ENCODE measurements around the gene PLEKHG3.

The PLEKHG3 gene

GRCh38 chr14:64766430-64767151, 62.4 kb downstream of the PLEKHG3 start:
- DNase-seq = no peak

GRCh38 chr14:64767215-64767964, 63.2 kb downstream of the PLEKHG3 start:
- DNase-seq = no peak

- DNase-seq = no peak
Measured at GRCh38 chr14:64768401-64769095, 64.3 kb downstream of the PLEKHG3 start.

- DNase-seq = no peak
Measured at GRCh38 chr14:64769096-64770020, 65.1 kb downstream of the PLEKHG3 start.

- DNase-seq = no peak
Measured at GRCh38 chr14:64770751-64771150, 66.5 kb downstream of the PLEKHG3 start.

GRCh38 chr14:64771161-64771560, 66.9 kb downstream of the PLEKHG3 start:
- DNase-seq = no peak

- DNase-seq = no peak
Measured at GRCh38 chr14:64772397-64772950, 68.2 kb downstream of the PLEKHG3 start.

- DNase-seq = no peak
Measured at GRCh38 chr14:64773046-64773445, 68.8 kb downstream of the PLEKHG3 start.

GRCh38 chr14:64773577-64773976, 69.4 kb downstream of the PLEKHG3 start:
- no peak for DNase-seq

GRCh38 chr14:64774272-64774671, 70.0 kb downstream of the PLEKHG3 start:
- DNase-seq = no peak

GRCh38 chr14:64775081-64775777, 71.0 kb downstream of the PLEKHG3 start:
- DNase-seq = no peak

GRCh38 chr14:64777461-64777860, 73.2 kb downstream of the PLEKHG3 start:
- no peak for DNase-seq

- no peak for DNase-seq
Measured at GRCh38 chr14:64778104-64778754, 74.0 kb downstream of the PLEKHG3 start.

- no peak for DNase-seq
Measured at GRCh38 chr14:64779472-64779871, 75.2 kb downstream of the PLEKHG3 start.

- no peak for DNase-seq
Measured at GRCh38 chr14:64782196-64782595, 78.0 kb downstream of the PLEKHG3 start.

GRCh38 chr14:64784006-64784405, 79.8 kb downstream of the PLEKHG3 start:
- DNase-seq = no peak

GRCh38 chr14:64786296-64787149, 82.3 kb downstream of the PLEKHG3 start:
- no peak for DNase-seq

- DNase-seq = no peak
Measured at GRCh38 chr14:64787619-64788018, 83.4 kb downstream of the PLEKHG3 start.

- DNase-seq = no peak
Measured at GRCh38 chr14:64788706-64789105, 84.5 kb downstream of the PLEKHG3 start.

GRCh38 chr14:64789696-64790095, 85.5 kb downstream of the PLEKHG3 start:
- no peak for DNase-seq

Data from NCI-H1092 (cell line).